SK-MEL-5 (cell line): ENCODE data around the gene RNU1-3. TPM values are rescaled to one million over a fixed set of nuclear protein-coding genes. Genes with fewer than 3 reads are reported as not detected.
"Not testable (repeated sequence)": the region's sequence is repeated elsewhere in the genome, so short reads cannot be mapped to it uniquely, and the experiment has no call there.

Source experiments
- DNase-seq: peaks from one replicate; pipeline ENCODE4 v3.0.0-alpha.2; 2016; ENCODE audit warnings: low read depth, low spot score
- in situ Hi-C: cut with HindIII; loops from 2 replicates; pipeline ENCODE4 v1.10.0; 2016; ENCODE audit warnings: low sequenced_read_pairs, high pct_unique_total_duplicates, low pct_unique_long_range_greater_than_20kb
- polyA plus RNA-seq, 2 experiments: library from polyadenylated mRNA; depleted of rRNA; stranded (reverse); fragments of >200 nt; gene quantifications; 2 replicates each; pipeline ENCODE4 v1.2.3, GENCODE V29; 2015
- total RNA-seq: library from RNA; depleted of rRNA; stranded (reverse); fragments of >200 nt; shearing (Covaris generic); gene quantifications from 2 replicates; pipeline ENCODE4 v1.2.3, GENCODE V29; 2014; rRNA removed

The RNU1-3 gene
- total RNA-seq, result under 0.01 TPM in 1 of 2 replicates, not detected in the other
- polyA plus RNA-seq (2015; cell fraction: cytosol; rRNA removed), result not detected in 2 replicates
- not detected in 2 replicates for polyA plus RNA-seq (2015; cell fraction: nucleus; rRNA removed)

DNA sequence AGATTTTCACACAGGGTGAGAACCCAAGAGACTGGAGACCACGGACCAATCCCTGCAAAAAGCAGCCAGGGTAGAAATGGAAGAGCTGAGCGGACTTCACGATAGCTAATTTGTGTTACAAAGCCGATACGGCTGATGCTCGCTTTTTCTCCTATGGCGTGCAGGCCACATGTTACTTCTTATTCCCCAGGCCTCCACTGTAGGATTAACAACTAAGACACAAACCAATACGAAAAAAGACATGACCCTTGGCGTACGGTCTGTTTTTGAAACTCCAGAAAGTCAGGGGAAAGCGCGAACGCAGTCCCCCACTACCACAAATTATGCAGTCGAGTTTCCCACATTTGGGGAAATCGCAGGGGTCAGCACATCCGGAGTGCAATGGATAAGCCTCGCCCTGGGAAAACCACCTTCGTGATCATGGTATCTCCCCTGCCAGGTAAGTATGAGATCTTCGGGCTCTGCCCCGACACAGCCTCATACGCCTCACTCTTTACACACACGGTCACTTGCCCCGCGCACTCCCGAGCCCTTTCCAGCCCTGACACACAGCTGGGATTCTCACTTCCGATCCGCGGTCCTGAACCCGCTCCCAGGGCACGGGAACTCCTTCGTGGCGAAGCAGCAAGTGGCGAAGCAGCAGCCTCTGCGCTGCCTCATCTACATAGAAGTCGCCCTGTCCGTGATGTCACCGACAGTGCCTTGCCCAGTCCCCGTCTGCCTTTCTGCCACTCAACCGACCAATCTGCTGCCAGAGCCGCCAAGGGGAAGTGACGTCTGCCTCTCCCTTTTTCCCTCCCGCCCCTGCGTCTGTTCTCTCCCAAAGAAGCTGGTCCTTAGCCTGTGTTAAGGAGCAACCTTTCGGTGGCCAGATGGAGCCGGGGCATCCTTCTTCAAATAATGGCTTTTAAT lies at the start of gene RNU1-3:
Gene RNU1-3, minus strand, starts transcription at position 447 of the 912 bp plus-strand sequence.
- DNase-seq, in situ Hi-C loops: not testable (repeated sequence)

DNA sequence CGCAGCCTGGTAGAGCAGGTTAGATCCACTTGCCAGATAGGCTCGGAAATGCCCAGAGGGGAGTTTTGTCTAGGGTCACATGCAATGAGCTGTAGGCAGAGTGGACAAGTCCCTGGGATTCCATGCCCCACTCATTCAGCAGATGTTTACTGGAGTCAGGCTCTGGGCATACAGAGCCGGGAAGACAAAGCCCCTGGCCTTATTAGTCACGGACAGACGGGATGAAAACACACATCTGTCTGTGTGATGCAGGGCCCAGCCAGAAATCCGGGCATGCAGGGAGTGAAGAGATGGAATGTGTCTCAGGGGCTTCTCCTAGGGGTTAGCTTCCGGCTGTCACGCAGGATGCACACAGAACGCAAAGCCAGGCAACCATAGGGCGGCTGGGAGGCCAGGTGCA lies 46.7 kb upstream of the RNU1-3 start:
- in situ Hi-C loops, DNase-seq: not testable (repeated sequence)

DNA sequence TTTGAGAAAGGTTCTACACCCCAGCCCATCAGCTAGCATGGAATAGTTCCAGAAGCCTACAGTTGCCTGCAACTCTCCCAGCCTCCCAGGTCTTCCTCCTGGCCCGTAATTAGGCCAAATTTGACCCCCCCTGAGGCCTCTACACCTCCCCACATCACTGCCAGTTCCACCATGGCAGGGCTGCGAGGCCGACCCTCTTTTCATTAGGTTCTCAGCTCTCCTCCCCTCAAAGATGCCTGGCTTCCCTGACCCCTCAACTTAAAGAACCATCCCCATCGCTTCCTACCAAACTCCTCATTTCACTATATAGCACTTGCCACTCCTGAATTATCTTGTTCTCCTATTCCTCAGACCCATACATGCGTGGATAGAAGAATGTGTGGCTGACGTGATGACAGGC lies 46.2 kb upstream of the RNU1-3 start:
- in situ Hi-C loops, DNase-seq: not testable (repeated sequence)

DNA sequence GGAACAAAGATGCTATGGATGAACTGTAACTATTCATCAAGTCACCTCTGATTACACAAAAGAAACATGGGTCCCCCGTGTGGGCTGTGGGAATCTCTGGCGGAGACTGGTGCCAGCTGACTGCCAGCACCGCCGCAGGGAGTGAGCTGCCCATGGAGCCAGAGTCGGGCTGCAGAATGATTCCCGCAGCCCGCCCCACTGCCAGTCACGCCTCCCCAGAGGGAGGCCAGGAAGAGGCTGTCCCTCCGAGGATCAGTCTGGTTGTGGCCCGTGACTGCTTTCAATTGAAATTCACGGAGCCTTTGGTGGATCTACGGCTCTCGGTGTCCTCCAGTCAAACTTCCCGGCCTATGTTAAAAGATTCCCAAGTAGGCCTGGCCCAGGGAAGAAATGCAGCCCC lies 45.8 kb upstream of the RNU1-3 start:
- in situ Hi-C loops, DNase-seq: not testable (repeated sequence)

DNA sequence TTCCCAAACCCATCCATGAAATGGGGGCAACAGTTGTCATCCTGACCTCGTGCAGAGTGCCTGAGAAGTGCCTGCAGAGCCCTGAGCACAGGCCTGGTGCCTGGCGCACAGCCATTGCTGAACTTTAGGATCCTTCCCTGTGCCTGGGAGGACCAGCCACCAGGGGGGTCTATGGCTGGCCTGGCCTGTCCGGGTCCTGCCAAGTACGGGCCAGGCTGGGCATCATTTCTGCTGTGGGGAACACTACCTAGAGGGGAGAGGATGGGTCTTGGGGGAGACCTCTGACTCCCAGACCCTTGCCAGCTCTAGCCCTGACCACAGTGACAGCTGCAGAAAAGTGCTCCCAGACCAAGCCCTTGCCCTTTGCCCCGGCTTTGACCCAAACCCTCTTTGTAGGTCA lies 45.4 kb upstream of the RNU1-3 start:
- in situ Hi-C loops, result not testable (repeated sequence)
- DNase-seq, result peak; percentile 0

DNA sequence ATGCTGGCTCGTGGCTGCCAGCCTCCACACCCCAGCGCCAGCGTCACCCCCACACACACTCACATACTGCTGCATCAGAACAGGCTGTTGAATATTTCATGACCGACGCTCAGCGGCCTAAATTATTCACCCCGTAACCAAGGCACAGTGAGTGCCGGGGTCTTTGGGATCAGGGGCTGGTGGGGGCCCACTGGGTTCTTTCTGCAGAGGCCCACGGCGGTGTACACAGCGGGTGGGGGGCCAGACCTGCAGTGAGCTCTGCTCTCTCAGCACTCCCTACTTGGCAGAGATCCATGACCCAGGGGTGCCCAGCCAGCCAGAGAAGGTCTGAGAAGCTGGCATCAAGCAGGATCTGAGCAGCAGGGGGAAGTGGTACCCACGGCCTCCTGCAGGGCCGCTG lies 43.9 kb upstream of the RNU1-3 start:
- DNase-seq, in situ Hi-C loops: not testable (repeated sequence)

DNA sequence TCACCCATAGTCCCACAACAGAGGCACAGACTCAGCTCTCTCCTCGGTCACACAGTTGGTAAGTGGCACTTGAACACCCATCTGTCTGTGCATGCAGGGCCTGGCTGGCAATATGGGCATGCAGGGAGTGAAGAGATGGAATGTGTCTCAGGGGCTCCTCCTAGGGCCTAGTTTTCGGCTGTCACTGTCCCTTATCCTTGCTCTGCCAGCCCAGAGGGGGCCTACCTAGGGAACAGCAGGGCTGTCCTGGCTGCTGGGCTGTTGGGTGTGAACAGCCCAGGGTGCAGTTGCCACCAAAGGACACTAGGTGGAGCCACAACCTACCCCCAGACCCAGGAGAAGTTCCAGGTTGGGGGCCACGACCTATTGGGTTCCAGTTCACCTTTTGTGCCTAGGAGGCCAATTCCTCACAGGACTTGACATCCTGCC lies 42.9 kb upstream of the RNU1-3 start:
- in situ Hi-C loops, DNase-seq: not testable (repeated sequence)

DNA sequence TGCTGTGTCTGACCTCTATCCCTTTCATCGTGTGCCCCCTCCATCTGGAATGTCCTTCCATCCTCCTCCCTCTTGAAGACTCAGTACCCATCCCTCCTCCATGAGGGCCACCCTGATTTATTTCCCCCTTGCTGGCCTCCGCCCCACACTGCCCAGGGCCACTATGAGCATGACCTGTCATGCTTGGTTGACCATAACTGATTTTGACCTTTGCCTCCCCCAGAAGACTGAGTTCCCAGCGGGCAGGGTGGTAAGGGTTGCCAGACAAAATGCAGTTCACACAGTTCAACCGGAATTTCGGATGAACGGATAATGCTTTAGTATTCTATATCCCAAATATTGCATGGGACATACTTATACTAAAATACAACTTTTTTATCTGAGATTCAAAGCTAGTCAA lies 42.0 kb upstream of the RNU1-3 start:
- DNase-seq, in situ Hi-C loops: not testable (repeated sequence)

DNA sequence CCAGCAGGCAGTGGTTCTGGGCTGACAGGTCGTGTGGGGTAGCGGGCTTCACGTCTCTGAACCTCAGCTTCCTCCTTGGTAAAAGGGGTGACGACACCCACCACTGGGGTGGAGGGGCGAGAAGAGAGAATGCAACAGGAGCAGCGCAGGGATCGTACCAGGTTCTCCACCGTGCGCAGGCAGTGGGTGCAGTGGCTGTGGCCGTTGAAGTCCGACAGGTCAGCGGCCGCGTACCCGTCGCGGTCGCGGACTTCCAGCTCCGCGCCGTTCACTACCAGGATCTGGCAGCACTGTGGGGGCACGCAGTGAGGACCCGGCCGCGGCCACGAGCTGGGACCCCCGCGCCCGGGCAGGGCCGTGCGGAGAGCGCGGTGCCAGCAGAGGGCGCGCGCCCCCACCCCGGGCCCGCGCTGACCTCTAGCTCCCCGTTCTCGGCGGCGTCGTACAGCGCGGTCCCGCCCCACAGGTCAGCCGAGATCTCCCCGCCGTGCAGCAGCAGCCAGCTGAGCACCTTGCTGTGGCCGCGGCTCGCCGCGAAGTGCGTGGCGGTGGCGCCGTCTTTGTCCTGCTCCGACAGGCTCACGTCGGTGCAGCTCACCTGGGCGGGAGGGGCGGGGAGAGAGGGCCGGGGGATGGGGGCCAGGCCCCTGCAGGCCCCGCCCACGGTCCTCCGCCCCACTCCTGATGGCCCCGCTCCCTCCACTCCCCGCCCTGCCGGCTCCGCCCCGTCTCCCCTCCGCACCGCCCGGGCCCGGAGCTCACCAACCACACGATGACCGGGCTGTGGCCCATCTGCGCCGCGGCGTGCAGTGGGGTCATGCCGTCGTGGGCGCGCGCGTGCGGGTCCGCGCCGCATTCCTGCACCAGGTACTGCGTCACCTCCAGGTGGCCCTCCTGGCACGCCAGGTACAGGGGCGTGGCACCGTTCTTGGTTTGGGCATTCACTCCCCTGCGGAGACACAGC lies 40.7 kb upstream of the RNU1-3 start:
- in situ Hi-C loops, DNase-seq: not testable (repeated sequence)

DNA sequence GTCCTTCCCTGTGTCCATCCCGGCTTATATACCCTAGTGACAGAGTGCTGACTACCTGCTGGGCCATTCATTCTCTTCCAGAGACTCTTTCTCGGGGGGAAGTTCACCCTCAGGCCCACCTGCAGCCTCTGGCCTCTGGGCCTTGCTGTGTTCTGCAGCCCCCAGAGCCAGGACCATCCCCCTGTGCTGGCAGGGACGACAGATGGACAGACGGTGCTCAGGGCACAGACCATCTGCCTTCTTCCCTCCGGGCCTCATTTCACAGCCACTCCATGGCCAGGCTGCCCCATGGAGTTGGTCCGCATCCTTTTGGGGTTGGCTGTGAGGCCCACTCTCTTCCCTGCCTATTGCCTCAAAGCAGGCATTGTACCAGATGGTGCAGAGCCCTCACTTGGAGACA lies 39.6 kb upstream of the RNU1-3 start:
- not testable (repeated sequence) for DNase-seq

DNA sequence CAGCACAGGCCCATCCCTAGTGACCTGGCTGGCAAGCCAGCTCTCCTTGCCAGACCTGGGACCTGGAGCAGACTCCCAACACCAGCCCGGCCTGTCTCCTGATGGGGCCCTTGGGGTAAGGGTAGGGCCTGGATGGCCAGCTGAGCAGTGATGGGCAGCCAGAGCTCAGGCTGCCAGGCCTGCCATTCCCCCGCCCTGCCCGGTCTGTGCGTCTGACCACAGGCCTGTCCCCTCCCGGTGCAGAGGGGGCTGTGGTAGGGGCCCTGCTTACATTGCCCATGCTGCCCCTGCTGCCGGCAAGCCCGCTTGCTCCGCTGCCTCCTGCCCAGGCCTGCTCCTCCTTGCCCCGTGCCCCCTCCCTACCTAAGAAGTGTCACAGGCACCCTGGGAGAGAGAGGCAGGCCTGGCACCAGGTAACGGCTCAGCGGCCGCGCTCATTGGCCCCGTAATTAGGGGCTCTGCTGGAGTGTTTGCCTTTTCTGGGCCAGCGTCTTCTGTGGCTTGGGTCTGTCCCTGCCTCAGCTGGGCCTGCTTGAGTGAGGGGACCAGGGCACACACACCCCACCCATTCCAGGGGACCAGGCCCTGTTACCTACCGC lies 37.9 kb upstream of the RNU1-3 start:
- DNase-seq, in situ Hi-C loops: not testable (repeated sequence)

More for the DNA sequence above, 39.6 kb upstream of the RNU1-3 start:
- in situ Hi-C loops, result not testable (repeated sequence)

DNA sequence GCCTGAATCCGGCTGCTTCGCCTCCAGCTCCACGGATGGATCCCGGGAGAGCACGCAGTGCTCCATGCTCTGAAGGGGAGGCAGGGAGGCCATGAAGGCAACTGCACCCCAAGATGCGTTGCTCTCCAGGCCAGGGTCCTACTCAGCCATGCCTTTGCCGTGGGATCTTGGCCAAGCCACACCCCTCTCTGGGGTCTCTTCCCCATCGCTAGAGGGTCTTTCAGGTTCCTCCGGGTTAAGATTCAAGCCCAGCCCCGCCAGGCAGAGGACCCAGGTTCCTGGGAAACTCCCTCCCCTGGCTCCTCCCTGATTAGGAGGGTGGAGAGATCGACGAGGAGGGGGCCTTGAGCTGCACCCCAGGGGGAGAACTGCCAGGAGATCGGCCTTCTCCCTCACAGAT lies 37.3 kb upstream of the RNU1-3 start:
- in situ Hi-C loops, DNase-seq: not testable (repeated sequence)

DNA sequence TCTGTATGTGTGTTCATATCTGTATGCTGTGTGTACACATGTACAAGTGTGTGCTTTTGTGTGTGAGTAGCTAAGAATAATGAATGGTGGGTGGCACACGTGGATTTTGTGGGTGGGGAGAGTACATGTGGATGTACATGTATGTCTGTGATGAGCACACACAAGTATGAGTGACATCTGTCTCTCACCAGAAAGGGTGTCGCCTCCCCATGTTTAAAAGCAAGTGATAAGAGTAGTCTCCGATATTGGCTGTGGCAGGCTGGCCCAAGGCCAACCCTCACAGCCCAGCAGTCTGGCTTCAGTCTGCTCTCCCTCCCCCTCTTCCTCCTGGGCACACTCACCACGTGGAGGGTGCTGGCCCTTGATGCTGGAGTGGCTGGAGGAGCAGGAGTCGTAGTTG lies 36.9 kb upstream of the RNU1-3 start:
- in situ Hi-C loops, DNase-seq: not testable (repeated sequence)

DNA sequence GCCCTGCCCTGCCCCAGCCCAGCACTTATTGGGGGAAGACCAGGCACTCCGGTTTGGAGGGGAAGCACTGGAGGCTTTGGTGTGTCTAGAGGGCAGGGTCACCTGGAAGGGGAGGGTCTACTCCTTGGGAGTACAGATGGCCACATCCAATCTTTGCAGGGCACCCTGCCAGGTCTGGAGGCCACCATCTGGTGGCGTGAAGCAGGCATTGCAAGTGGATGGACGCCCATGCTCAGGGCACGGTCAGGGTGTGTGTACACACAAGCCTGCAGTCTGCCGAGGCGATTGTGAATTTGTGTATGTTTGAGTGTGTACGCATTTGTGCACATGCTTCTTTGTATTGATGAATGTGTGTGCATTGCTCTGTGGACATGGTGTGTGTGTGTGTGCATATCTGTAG lies 36.4 kb upstream of the RNU1-3 start:
- in situ Hi-C loops, DNase-seq: not testable (repeated sequence)

DNA sequence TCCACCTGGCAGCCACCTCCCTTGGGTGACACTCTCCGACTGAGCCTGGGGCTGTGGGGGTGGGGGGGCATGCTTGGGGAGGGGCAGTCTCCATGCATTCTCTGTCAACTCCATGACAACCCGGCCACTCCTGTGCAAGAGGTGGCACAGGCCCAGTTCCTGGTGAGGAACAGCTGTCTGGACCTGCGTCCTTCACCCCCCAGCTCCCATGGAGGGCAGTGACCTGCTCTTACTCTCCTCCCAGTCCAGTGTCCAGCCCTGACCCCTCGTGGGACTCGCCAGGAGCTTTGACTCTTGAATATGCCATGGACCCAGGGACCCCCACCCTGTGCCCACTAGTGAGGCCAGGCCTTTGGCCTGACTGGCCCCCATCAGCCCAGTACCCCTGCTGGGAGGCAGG lies 35.5 kb upstream of the RNU1-3 start:
- DNase-seq, result not testable (repeated sequence)

DNA sequence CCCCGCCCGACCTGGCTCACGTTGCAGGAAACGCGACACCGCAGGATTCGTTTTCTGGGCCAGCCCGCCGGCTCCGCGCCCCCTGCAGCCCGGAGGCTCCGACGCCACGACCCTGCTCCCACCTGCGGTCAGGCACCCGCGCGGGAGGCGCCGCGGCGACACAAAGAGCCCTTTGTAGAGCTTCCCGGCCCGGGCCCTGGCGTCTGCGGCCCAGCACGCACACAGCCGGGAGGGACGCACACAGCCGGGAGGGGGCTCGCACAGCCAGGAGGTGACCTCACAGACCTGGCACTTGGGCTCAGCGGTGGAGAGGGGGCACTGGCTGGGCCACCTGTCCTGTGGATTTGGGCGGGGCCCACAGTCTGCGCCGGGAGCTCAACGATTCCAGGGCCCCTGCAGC lies 34.4 kb upstream of the RNU1-3 start:
- DNase-seq, in situ Hi-C loops: not testable (repeated sequence)

More for the DNA sequence above, 35.5 kb upstream of the RNU1-3 start:
- in situ Hi-C loops, result not testable (repeated sequence)
